GM12865 (cell line): ENCODE results near the gene ATP2A3.

ENCODE experiments used
- DNase-seq: peaks from one replicate; pipeline ENCODE4 v3.0.0; 2010; ENCODE audit warnings: low read depth
- H3K4me3 ChIP-seq: 2 replicates; pipeline ENCODE4 v1.5.1; 2011; ENCODE audit warnings: mild to moderate bottlenecking, low read depth, low read length, control low read depth
- CTCF ChIP-seq: IDR thresholded peaks from 2 replicates; pipeline ENCODE4 v1.5.1; 2011; ENCODE audit warnings: low read length, control low read depth, low read depth, inconsistent platforms; ENCODE audit not compliant: insufficient read depth; ENCODE audit errors: missing control alignments

The ATP2A3 gene

GRCh38 chr17:3903051-3903825 is 61.0 kb downstream of the ATP2A3 start:
- DNase-seq = no peak
- no peak overlapping the region for H3K4me3 ChIP-seq
- TF ChIP-seq CTCF = no peak

- TF ChIP-seq CTCF = no peak
- no peak for DNase-seq
- no peak overlapping the region for H3K4me3 ChIP-seq
Observed at GRCh38 chr17:3900646-3901045, 63.6 kb downstream of the ATP2A3 start.

GRCh38 chr17:3897731-3898130 is 66.5 kb downstream of the ATP2A3 start:
- TF ChIP-seq CTCF = no peak

GRCh38 chr17:3896968-3897235 is 67.3 kb downstream of the ATP2A3 start:
- TF ChIP-seq CTCF = no peak

More at GRCh38 chr17:3897731-3898130, 66.5 kb downstream of the ATP2A3 start:
- no peak overlapping the region for H3K4me3 ChIP-seq
- no peak for DNase-seq

GRCh38 chr17:3896108-3896967 is 67.9 kb downstream of the ATP2A3 start:
- DNase-seq = no peak

More at GRCh38 chr17:3896968-3897235, 67.3 kb downstream of the ATP2A3 start:
- DNase-seq = no peak
- no peak overlapping the region for H3K4me3 ChIP-seq

GRCh38 chr17:3895354-3895753 is 68.9 kb downstream of the ATP2A3 start:
- DNase-seq = no peak
- H3K4me3 ChIP-seq = no peak overlapping the region
- TF ChIP-seq CTCF = no peak

More at GRCh38 chr17:3896108-3896967, 67.9 kb downstream of the ATP2A3 start:
- no peak overlapping the region for H3K4me3 ChIP-seq
- TF ChIP-seq CTCF = no peak

- no peak overlapping the region for H3K4me3 ChIP-seq
- no peak for TF ChIP-seq CTCF
- no peak for DNase-seq
Observed at GRCh38 chr17:3894911-3895343, 69.3 kb downstream of the ATP2A3 start.
